Osteoblast (primary cell): Measurements from ENCODE around the gene EPHA8. TPM values are rescaled to one million over a fixed set of nuclear protein-coding genes. Genes with fewer than 3 reads are reported as not detected.
A peak's percentile ranks its signal among the peaks of the same experiment; 100 is the strongest.

Experiments used
- DNase-seq: peaks from one replicate; pipeline ENCODE4 v3.0.0; 2011; ENCODE audit warnings: low spot score, mixed read lengths; ENCODE audit not compliant: insufficient read length; ENCODE audit errors: missing footprints
- H2AFZ ChIP-seq: 2 replicates; pipeline ENCODE4 v1.6.0; 2011; ENCODE audit warnings: mild to moderate bottlenecking, low read length
- H3K27ac ChIP-seq: 2 replicates; pipeline ENCODE4 v1.5.1; 2011; ENCODE audit warnings: mild to moderate bottlenecking, low read depth, low read length, moderate library complexity
- H3K27me3 ChIP-seq: 2 replicates; pipeline ENCODE4 v1.6.0; 2012; ENCODE audit warnings: mild to moderate bottlenecking, control low read depth, inconsistent platforms, low read length, moderate library complexity; ENCODE audit not compliant: insufficient read depth
- H3K36me3 ChIP-seq: 2 replicates; pipeline ENCODE4 v1.5.1; 2011; ENCODE audit warnings: mild to moderate bottlenecking, low read length, control low read depth, moderate library complexity; ENCODE audit not compliant: insufficient read depth
- H3K4me1 ChIP-seq: 2 replicates; pipeline ENCODE4 v1.5.1; 2011; ENCODE audit warnings: mild to moderate bottlenecking, low read length, control low read depth, moderate library complexity; ENCODE audit not compliant: insufficient read depth
- H3K4me2 ChIP-seq: 2 replicates; pipeline ENCODE4 v1.6.0; 2011; ENCODE audit warnings: mild to moderate bottlenecking, low read length; ENCODE audit not compliant: insufficient read depth
- H3K4me3 ChIP-seq: fragments of 200-600 bp; sonication (generic); 3 replicates; pipeline ENCODE4 v1.5.1; 2012; ENCODE audit warnings: mild to moderate bottlenecking, low read length, inconsistent platforms; ENCODE audit not compliant: insufficient read depth
- H3K79me2 ChIP-seq: 2 replicates; pipeline ENCODE4 v1.6.0; 2012; ENCODE audit warnings: mild to moderate bottlenecking, low read length, control low read depth, inconsistent platforms; ENCODE audit not compliant: insufficient read depth
- H3K9me3 ChIP-seq: 2 replicates; pipeline ENCODE4 v1.5.1; 2011; ENCODE audit warnings: low read depth, low read length, control low read depth
- H4K20me1 ChIP-seq: 2 replicates; pipeline ENCODE4 v1.6.0; 2012; ENCODE audit warnings: mild to moderate bottlenecking, low read length, control low read depth; ENCODE audit not compliant: insufficient read depth
- CTCF ChIP-seq: IDR thresholded peaks from 2 replicates; pipeline ENCODE4 v1.5.1; 2011; ENCODE audit warnings: mild to moderate bottlenecking, low read depth, low read length, moderate library complexity; ENCODE audit errors: extremely low read depth
- total RNA-seq: library from RNA; depleted of rRNA; stranded (reverse); fragments of >200 nt; gene quantifications from 2 replicates; pipeline ENCODE4 v1.2.3, GENCODE V29; 2012

The EPHA8 gene
- total RNA-seq, 1 donor, result not detected

- Histone ChIP-seq H3K4me3 (no peak overlapping the region), H4K20me1 (no peaks in the 10 kb centered on the region), H3K4me1 (no peaks in the 10 kb centered on the region), H3K27ac (no peak overlapping the region), H3K9me3 (no peaks in the 10 kb centered on the region), H3K4me2 (no peak overlapping the region), H3K36me3 (peaks cover 28% of the 10 kb centered on the region), H3K27me3 (no peaks in the 10 kb centered on the region), H2AFZ (no peak overlapping the region), H3K79me2 (no peaks in the 10 kb centered on the region)
- no peak for DNase-seq
- TF ChIP-seq CTCF, result no peak
Measured at GRCh38 chr1:22527122-22527521, 36.2 kb upstream of the EPHA8 start.

- Histone ChIP-seq H3K4me1 (no peaks in the 10 kb centered on the region), H3K9me3 (no peaks in the 10 kb centered on the region), H4K20me1 (no peaks in the 10 kb centered on the region), H3K4me3 (no peak overlapping the region), H3K79me2 (no peaks in the 10 kb centered on the region), H2AFZ (no peak overlapping the region), H3K27ac (no peak overlapping the region), H3K36me3 (peaks cover 24% of the 10 kb centered on the region), H3K4me2 (no peak overlapping the region), H3K27me3 (no peaks in the 10 kb centered on the region)
- DNase-seq, result peak; percentile 86
- no peak for TF ChIP-seq CTCF
Measured at GRCh38 chr1:22527555-22528296, 35.6 kb upstream of the EPHA8 start.

- H3K27ac ChIP-seq, result no peak overlapping the region
- H3K27me3 ChIP-seq, result no peaks in the 10 kb centered on the region
- H3K4me1 ChIP-seq, result no peaks in the 10 kb centered on the region
- H3K4me3 ChIP-seq, result no peak overlapping the region
- H2AFZ ChIP-seq, result no peak overlapping the region
- no peak overlapping the region for H3K4me2 ChIP-seq
- peaks cover 21% of the 10 kb centered on the region for H3K36me3 ChIP-seq
- TF ChIP-seq CTCF, result no peak
- no peaks in the 10 kb centered on the region for H4K20me1 ChIP-seq
- no peaks in the 10 kb centered on the region for H3K9me3 ChIP-seq
- DNase-seq, result no peak
- H3K79me2 ChIP-seq, result no peaks in the 10 kb centered on the region
Measured at GRCh38 chr1:22528451-22528850, 34.8 kb upstream of the EPHA8 start.

- peak; percentile 88 for DNase-seq
- no peaks in the 10 kb centered on the region for H3K9me3 ChIP-seq
- H2AFZ ChIP-seq, result no peak overlapping the region
- no peak for TF ChIP-seq CTCF
- no peaks in the 10 kb centered on the region for H3K27me3 ChIP-seq
- no peaks in the 10 kb centered on the region for H4K20me1 ChIP-seq
- no peak overlapping the region for H3K4me3 ChIP-seq
- no peaks in the 10 kb centered on the region for H3K79me2 ChIP-seq
- H3K4me1 ChIP-seq, result no peaks in the 10 kb centered on the region
- no peak overlapping the region for H3K27ac ChIP-seq
- H3K4me2 ChIP-seq, result no peak overlapping the region
- H3K36me3 ChIP-seq, result peaks cover 14% of the 10 kb centered on the region
Measured at GRCh38 chr1:22529901-22530621, 33.2 kb upstream of the EPHA8 start.
